Lung (tissue), 12 donors: ENCODE results near the gene PIGV. TPM values are rescaled to one million over a fixed set of nuclear protein-coding genes. Genes with fewer than 3 reads are reported as not detected.

ENCODE experiments used
- ATAC-seq: fragments of 200-7000 bp; cut with Tn5 transposase; one replicate; pipeline ENCODE4 v1.9.1; 2020; ENCODE audit warnings: moderate number of reproducible peaks; ENCODE audit not compliant: insufficient read depth, low FRiP score
- DNase-seq, 3 donors: peaks; one replicate each; pipeline ENCODE4 v3.0.0-alpha.2; 2013 to 2017
- H3K27ac ChIP-seq, 2 donors: one replicate each; pipeline ENCODE4 v1.5.1; 2013; ENCODE audit warnings: mild to moderate bottlenecking in 2 of 2, moderate library complexity in 2 of 2, control low read depth in 1 of 2, inconsistent platforms in 1 of 2, low read depth in 1 of 2, low read length in 1 of 2
- H3K27me3 ChIP-seq, 3 donors: one replicate each; pipeline ENCODE4 v1.5.1; 2013; ENCODE audit warnings: low read length in 2 of 3; ENCODE audit not compliant: control insufficient read depth in 3 of 3, insufficient read depth in 3 of 3
- H3K36me3 ChIP-seq, 4 donors: one replicate each; pipeline ENCODE4 v1.5.1; 2013; ENCODE audit warnings: low read length in 4 of 4, mild to moderate bottlenecking in 1 of 4, moderate library complexity in 1 of 4; ENCODE audit not compliant: control insufficient read depth in 4 of 4, insufficient read depth in 4 of 4
- H3K4me1 ChIP-seq, 5 donors: one replicate each; pipeline ENCODE4 v1.5.1; 2013; ENCODE audit warnings: low read length in 5 of 5, mild to moderate bottlenecking in 2 of 5, moderate library complexity in 1 of 5; ENCODE audit not compliant: control insufficient read depth in 5 of 5, insufficient read depth in 5 of 5
- H3K4me3 ChIP-seq: one replicate; pipeline ENCODE4 v1.5.1; 2013; ENCODE audit warnings: mild to moderate bottlenecking, control low read depth, moderate library complexity
- H3K9ac ChIP-seq, 2 donors: one replicate each; pipeline ENCODE4 v1.5.1; 2013; ENCODE audit warnings: low read length in 2 of 2, control low read depth in 1 of 2; ENCODE audit not compliant: insufficient read depth in 1 of 2
- H3K9me3 ChIP-seq, 4 donors: one replicate each; pipeline ENCODE4 v1.5.1; 2013; ENCODE audit warnings: low read length in 3 of 4, mild to moderate bottlenecking in 1 of 4, moderate library complexity in 1 of 4; ENCODE audit not compliant: control insufficient read depth in 4 of 4, insufficient read depth in 3 of 4
- CTCF ChIP-seq: IDR thresholded peaks from 2 replicates; pipeline ENCODE4 v1.5.1; 2012; ENCODE audit warnings: mild to moderate bottlenecking; ENCODE audit errors: control extremely low read depth, extremely low read depth
- WGBS, 2 donors: extraction: QIAGEN DNeasy Blood & Tissue Kit; methylation state at CpG; one replicate each; pipeline ENCODE4 v1.1.7; 2013; 5-methylcytosine and 5-hydroxymethylcytosine counted together
- polyA plus RNA-seq, 2 donors: library from polyadenylated mRNA; stranded (reverse); fragments of 200-250 nt; gene quantifications; one replicate each; pipeline ENCODE4 v1.2.1, GENCODE V29; 2013
- total RNA-seq, 2 donors: library from RNA; depleted of rRNA in 1 of 2; stranded (reverse); fragments of >200 nt in 1 of 2; gene quantifications; one replicate each; pipeline ENCODE4 v1.2.1, GENCODE V29; 2014 to 2021
- donor health status: control.
- donor health status: control.
- donor health status: Bipolar disorder and iron deficiency.
- donor health status: healthy.
- donor health status: DM: yes; HTN: yes; CAD: no.

Gene PIGV
- total and polyA plus RNA-seq, 4 donors = 6.8 to 14.3 (median 13.0) TPM

GRCh38 chr1:26772687-26773086 is 15.1 kb upstream of the PIGV start:
- WGBS, 2 donors = 95% methylated on average over 4 of the region's 4 CpGs

GRCh38 chr1:26774462-26774861 is 13.3 kb upstream of the PIGV start:
- H3K4me3 ChIP-seq = no peak overlapping the region
- H3K36me3 ChIP-seq = peaks cover 44 to 69% (median 62%) of the 10 kb centered on the region in 4 donors
- TF ChIP-seq CTCF = no peak
- no peak overlapping the region for H3K27ac ChIP-seq
- H3K9ac ChIP-seq = no peak overlapping the region
- H3K27me3 ChIP-seq = no peaks in the 10 kb centered on the region
- no peaks in the 10 kb centered on the region for H3K9me3 ChIP-seq
- DNase-seq = no peak
- WGBS, 2 donors = 96% methylated on average over 13 of the region's 13 CpGs
- H3K4me1 ChIP-seq = peaks cover 0 to 13% (median 3%) of the 10 kb centered on the region in 5 donors
- no peak for ATAC-seq

More at GRCh38 chr1:26772687-26773086, 15.1 kb upstream of the PIGV start:
- TF ChIP-seq CTCF = no peak
- H3K9me3 ChIP-seq = no peaks in the 10 kb centered on the region
- DNase-seq = no peak
- no peak overlapping the region for H3K9ac ChIP-seq
- H3K27me3 ChIP-seq = no peaks in the 10 kb centered on the region
- H3K4me3 ChIP-seq = no peak overlapping the region
- peaks cover 9 to 19% (median 14%) of the 10 kb centered on the region in 5 donors for H3K4me1 ChIP-seq
- H3K36me3 ChIP-seq = peaks cover 56 to 70% (median 64%) of the 10 kb centered on the region in 4 donors
- peak overlapping the region; percentile 56 to 76 for H3K27ac ChIP-seq
- ATAC-seq = no peak

- TF ChIP-seq CTCF = no peak
- 61 to 78% methylated on average over 4 of the region's 4 CpGs for WGBS, 2 donors
- Histone ChIP-seq H3K27me3 (no peaks in the 10 kb centered on the region), H3K4me3 (no peak overlapping the region), H3K27ac (peak overlapping the region in 1 of 2 donors; percentile 35), H3K9ac (no peak overlapping the region), H3K9me3 (no peaks in the 10 kb centered on the region), H3K4me1 (peaks cover 0 to 12% (median 3%) of the 10 kb centered on the region in 5 donors), H3K36me3 (peaks cover 41 to 73% (median 69%) of the 10 kb centered on the region in 4 donors)
- DNase-seq (peak in 1 of 3 donors; percentile 11), ATAC-seq (no peak)
Observed at GRCh38 chr1:26775666-26776065, 12.1 kb upstream of the PIGV start.
